Nephron (organoid): ENCODE measurements around the gene CMC1.

Experiments
- H3K27ac Mint-ChIP-seq, 3 experiments: 2 replicates each; pipeline ENCODE4 v1.8.0; 2020; ENCODE audit warnings: mixed read lengths in 3 of 3, mild to moderate bottlenecking in 2 of 3, moderate library complexity in 1 of 3
- H3K27me3 Mint-ChIP-seq: 2 replicates; pipeline ENCODE4 v1.8.0; 2021; ENCODE audit warnings: low read depth, mild to moderate bottlenecking, moderate library complexity, mixed read lengths
- H3K36me3 Mint-ChIP-seq: 2 replicates; pipeline ENCODE4 v1.8.0; 2020; ENCODE audit warnings: low read depth, mixed read lengths
- H3K4me1 Mint-ChIP-seq: 2 replicates; pipeline ENCODE4 v1.8.0; 2020; ENCODE audit warnings: mixed read lengths
- H3K4me3 Mint-ChIP-seq, 3 experiments: 2 replicates each; pipeline ENCODE4 v1.8.0; 2020; ENCODE audit warnings: mild to moderate bottlenecking in 3 of 3, mixed read lengths in 3 of 3, moderate library complexity in 2 of 3
- H3K9me3 Mint-ChIP-seq: 2 replicates; pipeline ENCODE4 v1.8.0; 2020; ENCODE audit warnings: mixed read lengths
- TF ChIP-seq, protein P1 (sequence below), 3 experiments: fragments of 200-600 bp; sonication (generic); IDR thresholded peaks; one replicate each; pipeline ENCODE4 v1.5.0; 2021; ENCODE audit warnings: antibody characterized with exemption in 3 of 3; ENCODE audit not compliant: unreplicated experiment in 3 of 3

CMC1 gene

DNA sequence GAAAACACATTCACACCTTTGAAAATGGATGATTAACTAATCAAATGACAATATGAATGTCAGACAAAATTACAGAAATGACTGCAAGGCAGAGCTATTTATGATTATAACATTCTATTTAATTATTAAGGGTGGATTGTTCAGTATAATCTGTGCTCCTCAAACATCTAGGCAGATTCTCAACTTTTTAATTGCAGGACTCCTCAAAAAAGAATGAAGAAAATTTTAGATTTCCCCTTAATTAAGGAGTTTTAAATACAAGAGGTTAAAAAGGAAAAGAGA, 22.6 kb upstream of the CMC1 start:
- no peak overlapping the region for H3K27ac Mint-ChIP-seq
- TF ChIP-seq, protein P1, sequence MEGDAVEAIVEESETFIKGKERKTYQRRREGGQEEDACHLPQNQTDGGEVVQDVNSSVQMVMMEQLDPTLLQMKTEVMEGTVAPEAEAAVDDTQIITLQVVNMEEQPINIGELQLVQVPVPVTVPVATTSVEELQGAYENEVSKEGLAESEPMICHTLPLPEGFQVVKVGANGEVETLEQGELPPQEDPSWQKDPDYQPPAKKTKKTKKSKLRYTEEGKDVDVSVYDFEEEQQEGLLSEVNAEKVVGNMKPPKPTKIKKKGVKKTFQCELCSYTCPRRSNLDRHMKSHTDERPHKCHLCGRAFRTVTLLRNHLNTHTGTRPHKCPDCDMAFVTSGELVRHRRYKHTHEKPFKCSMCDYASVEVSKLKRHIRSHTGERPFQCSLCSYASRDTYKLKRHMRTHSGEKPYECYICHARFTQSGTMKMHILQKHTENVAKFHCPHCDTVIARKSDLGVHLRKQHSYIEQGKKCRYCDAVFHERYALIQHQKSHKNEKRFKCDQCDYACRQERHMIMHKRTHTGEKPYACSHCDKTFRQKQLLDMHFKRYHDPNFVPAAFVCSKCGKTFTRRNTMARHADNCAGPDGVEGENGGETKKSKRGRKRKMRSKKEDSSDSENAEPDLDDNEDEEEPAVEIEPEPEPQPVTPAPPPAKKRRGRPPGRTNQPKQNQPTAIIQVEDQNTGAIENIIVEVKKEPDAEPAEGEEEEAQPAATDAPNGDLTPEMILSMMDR (IDR thresholded peaks at IDR 0.05; ENCODE audit: unreplicated experiment in 3 of 3) = no peak
- peaks cover 14% of the 10 kb centered on the region for H3K9me3 Mint-ChIP-seq
- H3K4me1 Mint-ChIP-seq = no peaks in the 10 kb centered on the region
- no peaks in the 10 kb centered on the region for H3K27me3 Mint-ChIP-seq
- no peak overlapping the region for H3K4me3 Mint-ChIP-seq
- no peaks in the 10 kb centered on the region for H3K36me3 Mint-ChIP-seq

DNA sequence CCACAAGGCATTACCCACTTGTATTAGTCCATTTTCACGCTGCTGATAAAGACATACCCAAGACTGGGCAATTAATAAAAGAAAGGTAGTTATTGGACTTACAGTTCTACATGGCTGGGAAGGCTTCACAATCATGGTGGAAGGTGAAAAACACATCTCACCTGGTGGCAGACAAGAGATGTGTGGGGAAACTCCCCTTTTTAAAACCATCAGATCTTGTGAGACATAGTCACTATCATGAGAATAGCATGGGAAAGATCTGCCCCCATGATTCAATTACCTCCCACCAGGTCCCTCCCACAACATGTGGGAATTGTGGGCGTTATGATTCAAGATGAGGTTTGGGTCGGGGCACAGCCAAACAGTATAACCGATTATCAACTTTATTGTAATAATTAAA, 17.0 kb upstream of the CMC1 start:
- TF ChIP-seq, protein P1 (IDR thresholded peaks at IDR 0.05; ENCODE audit: unreplicated experiment in 3 of 3) = no peak
- Mint-ChIP-seq H3K4me3 (no peak overlapping the region), H3K9me3 (no peaks in the 10 kb centered on the region), H3K36me3 (no peaks in the 10 kb centered on the region), H3K27ac (no peak overlapping the region), H3K4me1 (no peaks in the 10 kb centered on the region), H3K27me3 (no peaks in the 10 kb centered on the region)

DNA sequence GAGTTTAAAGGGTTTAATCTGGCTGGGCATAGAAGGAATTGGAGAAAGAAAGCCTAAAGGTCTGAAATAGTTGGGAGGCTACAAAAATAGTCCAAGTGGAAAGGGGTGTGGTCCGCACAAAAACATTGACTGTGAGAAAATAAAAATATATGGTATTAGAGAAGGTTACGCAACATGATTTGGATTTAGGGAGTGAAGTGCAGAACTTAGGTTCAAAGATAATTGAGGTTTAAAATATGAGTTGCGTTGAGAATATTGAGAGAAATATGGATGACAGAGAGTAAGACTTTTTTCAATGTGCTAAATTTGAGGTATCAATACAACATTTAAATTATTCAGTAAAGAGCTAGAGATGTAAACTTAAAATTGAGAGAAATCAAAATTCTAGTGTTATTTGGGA, 15.4 kb upstream of the CMC1 start:
- Mint-ChIP-seq H3K4me1 (no peaks in the 10 kb centered on the region), H3K36me3 (no peaks in the 10 kb centered on the region), H3K9me3 (no peaks in the 10 kb centered on the region), H3K4me3 (no peak overlapping the region), H3K27me3 (no peaks in the 10 kb centered on the region), H3K27ac (no peak overlapping the region)
- TF ChIP-seq, protein P1 (IDR thresholded peaks at IDR 0.05; ENCODE audit: unreplicated experiment in 3 of 3) = no peak

DNA sequence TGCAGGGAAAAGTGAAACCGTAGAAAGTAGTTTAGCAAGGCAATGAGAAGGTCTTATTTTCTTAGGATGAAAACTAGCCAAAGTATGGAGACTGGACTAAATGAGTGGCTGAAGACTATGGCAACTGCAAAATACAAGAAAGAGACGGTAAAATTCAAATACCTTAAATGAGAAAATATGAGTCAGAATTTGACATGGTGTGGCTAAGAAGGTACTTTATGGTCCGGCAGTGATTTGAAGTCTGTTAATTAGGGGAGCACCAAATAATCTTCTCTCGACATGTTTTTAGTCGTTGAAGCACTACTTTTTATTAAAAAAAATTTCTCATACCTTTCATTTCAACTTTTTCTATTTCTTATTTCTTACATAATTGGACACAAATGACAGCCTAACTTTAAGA, 12.8 kb upstream of the CMC1 start:
- no peaks in the 10 kb centered on the region for H3K27me3 Mint-ChIP-seq
- no peak overlapping the region for H3K27ac Mint-ChIP-seq
- TF ChIP-seq, protein P1 (IDR thresholded peaks at IDR 0.05; ENCODE audit: unreplicated experiment in 3 of 3) = no peak
- H3K36me3 Mint-ChIP-seq = no peaks in the 10 kb centered on the region
- no peak overlapping the region for H3K4me3 Mint-ChIP-seq
- H3K9me3 Mint-ChIP-seq = no peaks in the 10 kb centered on the region
- H3K4me1 Mint-ChIP-seq = no peaks in the 10 kb centered on the region

DNA sequence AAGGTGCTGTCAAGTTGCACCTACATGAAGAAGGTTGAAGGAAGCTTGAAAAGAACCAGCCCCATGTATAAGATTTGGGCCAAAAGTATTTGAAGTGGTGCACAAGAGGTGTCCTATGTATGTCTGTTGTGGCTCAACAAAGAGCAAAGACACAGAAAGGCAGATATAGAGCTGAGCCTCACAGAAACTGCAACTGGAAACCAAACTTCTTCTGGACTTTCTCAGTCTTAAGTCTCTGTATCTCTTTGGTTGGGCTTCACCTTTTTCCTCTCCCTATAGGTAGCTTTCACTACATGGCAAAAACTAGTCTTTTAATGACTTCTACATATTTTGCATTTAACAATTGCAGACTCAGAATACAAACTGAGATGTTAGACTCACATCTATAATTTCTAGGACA, 8.8 kb upstream of the CMC1 start:
- Mint-ChIP-seq H3K36me3 (no peaks in the 10 kb centered on the region), H3K4me1 (no peaks in the 10 kb centered on the region), H3K9me3 (no peaks in the 10 kb centered on the region), H3K27me3 (no peaks in the 10 kb centered on the region), H3K4me3 (no peak overlapping the region), H3K27ac (no peak overlapping the region)
- TF ChIP-seq, protein P1 (IDR thresholded peaks at IDR 0.05; ENCODE audit: unreplicated experiment in 3 of 3) = no peak

DNA sequence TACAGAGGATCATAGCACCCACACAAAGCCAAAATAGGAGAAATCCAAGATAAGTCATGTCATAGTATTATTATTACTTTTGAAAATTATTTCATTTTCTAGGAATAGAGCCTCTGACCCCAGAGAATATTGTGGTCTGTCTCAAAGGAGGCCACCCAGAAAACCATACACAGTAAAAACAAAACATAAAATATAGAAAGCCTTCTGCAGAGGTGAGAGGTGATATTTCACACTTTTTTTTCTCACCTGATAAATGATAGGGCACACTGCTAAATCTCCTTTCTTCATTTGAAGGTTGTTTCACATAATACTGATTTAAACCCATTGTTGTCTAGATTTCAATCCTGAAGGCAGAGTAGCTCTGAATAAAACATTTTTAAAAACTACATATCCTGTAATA, 7.0 kb upstream of the CMC1 start:
- Mint-ChIP-seq H3K27me3 (no peaks in the 10 kb centered on the region), H3K9me3 (no peaks in the 10 kb centered on the region), H3K4me1 (no peaks in the 10 kb centered on the region), H3K36me3 (no peaks in the 10 kb centered on the region), H3K27ac (no peak overlapping the region), H3K4me3 (no peak overlapping the region)
- TF ChIP-seq, protein P1 (IDR thresholded peaks at IDR 0.05; ENCODE audit: unreplicated experiment in 3 of 3) = no peak
